ENCODE results near the gene FCER2. TPM values are rescaled to one million over a fixed set of nuclear protein-coding genes. Genes with fewer than 3 reads are reported as not detected.

FCER2 gene
- total and polyA plus RNA-seq, 11 donors, result 0.06 to 1.5 (median 0.23) TPM; not detected in 6

- Histone ChIP-seq H3K4me3 (no peak overlapping the region), H3K9me3 (no peaks in the 10 kb centered on the region), H3K4me1 (peaks cover 0 to 13% (median 6%) of the 10 kb centered on the region in 12 donors), H3K27me3 (peaks cover 0 to 20% (median 0%) of the 10 kb centered on the region in 9 donors), H3K27ac (no peak overlapping the region), H3K36me3 (peaks cover 0 to 35% (median 26%) of the 10 kb centered on the region in 9 donors)
- WGBS, 4 donors, result 37 to 50% (median 42%) methylated on average over 19 of the region's 19 CpGs
- no peak for ATAC-seq
- no peak for DNase-seq
- no peak for TF ChIP-seq CTCF (IDR thresholded peaks at IDR 0.05)
- TF ChIP-seq POLR2A (IDR thresholded peaks at IDR 0.05), result no peak
- intact Hi-C loops (cut with DNase I), result loop anchor here in 5 of 10 donors (10.0 kb wide), 4 partner anchors 109 to 581 kb away; no protein-coding TSS in a partner anchor
These were observed 16.1 kb downstream of the FCER2 start for GRCh38 chr19:7685546-7686445.

GRCh38 chr19:7682175-7682855, 19.6 kb downstream of the FCER2 start:
- Histone ChIP-seq H3K4me3 (peak overlapping the region in 10 of 12 donors; percentile 71 to 100 (median 96)), H3K4me1 (peaks cover 0 to 23% (median 8%) of the 10 kb centered on the region in 12 donors), H3K27me3 (peaks cover 0 to 26% (median 0%) of the 10 kb centered on the region in 9 donors), H3K27ac (peak overlapping the region in 3 of 12 donors; percentile 86 to 93 (median 86)), H3K9me3 (no peaks in the 10 kb centered on the region), H3K36me3 (peaks cover 0 to 35% (median 26%) of the 10 kb centered on the region in 9 donors)
- no peak for ATAC-seq
- 78 to 81% (median 79%) methylated on average over 72 to 74 of the region's 74 CpGs for WGBS, 4 donors
- intact Hi-C loops (cut with DNase I), result loop anchor here in 7 of 10 donors (5.0 to 10.0 kb wide), 7 partner anchors 112 to 578 kb away; partner anchors contain the start of gene MAP2K7 (in 1 of the 7)
- peak in 2 of 12 donors; percentile 0 to 5 for TF ChIP-seq CTCF (IDR thresholded peaks at IDR 0.05)
- no peak for TF ChIP-seq POLR2A (IDR thresholded peaks at IDR 0.05)
- no peak for DNase-seq

GRCh38 chr19:7681340-7682174, 20.4 kb downstream of the FCER2 start:
- intact Hi-C loops (cut with DNase I), result loop anchor here in 8 of 10 donors (2.0 to 10.0 kb wide), 9 partner anchors 113 to 577 kb away; partner anchors contain the start of gene MAP2K7 (in 1 of the 8)
- no peaks in the 10 kb centered on the region for H3K9me3 ChIP-seq
- 5 to 12% (median 7%) methylated on average over 32 to 43 of the region's 43 CpGs for WGBS, 4 donors
- peak overlapping the region in 10 of 12 donors; percentile 77 to 95 (median 88) for H3K27ac ChIP-seq
- H3K4me1 ChIP-seq, result peaks cover 0 to 27% (median 8%) of the 10 kb centered on the region in 12 donors
- DNase-seq, result peak; percentile 76 to 85 (median 84)
- H3K36me3 ChIP-seq, result peaks cover 0 to 35% (median 26%) of the 10 kb centered on the region in 9 donors
- H3K27me3 ChIP-seq, result peaks cover 0 to 29% (median 3%) of the 10 kb centered on the region in 9 donors
- H3K4me3 ChIP-seq, result peak overlapping the region; percentile 71 to 100 (median 96)
- TF ChIP-seq POLR2A (IDR thresholded peaks at IDR 0.05), result no peak
- peak; percentile 4 to 59 (median 38) for TF ChIP-seq CTCF (IDR thresholded peaks at IDR 0.05)
- ATAC-seq, result peak; percentile 55 to 79 (median 69)

All from heart left ventricle (tissue), 16 donors.